Measurements from ENCODE around the gene ALKBH5.
A peak's percentile ranks its signal among the peaks of the same experiment; 100 is the strongest.

ALKBH5 gene

DNA sequence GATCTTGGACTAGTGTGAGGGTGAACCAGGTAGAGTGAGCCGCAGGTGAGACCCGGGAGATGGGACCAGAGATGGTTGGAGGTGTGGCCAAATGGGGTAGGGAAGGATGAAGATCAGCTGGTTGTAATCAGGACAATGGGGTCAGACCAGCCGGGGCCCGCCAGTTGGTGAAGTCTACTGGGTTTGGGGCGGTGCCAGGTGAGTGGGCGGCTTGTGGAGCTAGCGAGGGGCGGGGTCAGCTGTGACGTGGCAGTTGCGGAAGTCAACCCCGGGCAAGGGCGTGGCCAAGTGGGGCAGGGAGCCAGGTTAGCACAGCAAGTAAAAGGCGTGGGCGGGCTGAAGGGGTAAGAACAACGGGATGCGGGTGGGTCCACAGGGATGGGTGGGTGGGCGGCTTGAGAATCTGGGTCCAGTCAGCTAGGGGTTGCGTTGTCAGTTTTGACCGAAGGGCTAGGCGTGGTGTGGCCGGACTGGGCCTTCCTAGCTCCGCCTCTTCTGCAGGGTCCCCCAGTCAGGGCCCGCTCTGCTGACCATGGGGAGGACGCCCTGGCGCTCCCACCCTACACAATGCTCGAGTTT is 25.5 kb upstream of the ALKBH5 start:
- DNase-seq = peak; percentile 86

DNA sequence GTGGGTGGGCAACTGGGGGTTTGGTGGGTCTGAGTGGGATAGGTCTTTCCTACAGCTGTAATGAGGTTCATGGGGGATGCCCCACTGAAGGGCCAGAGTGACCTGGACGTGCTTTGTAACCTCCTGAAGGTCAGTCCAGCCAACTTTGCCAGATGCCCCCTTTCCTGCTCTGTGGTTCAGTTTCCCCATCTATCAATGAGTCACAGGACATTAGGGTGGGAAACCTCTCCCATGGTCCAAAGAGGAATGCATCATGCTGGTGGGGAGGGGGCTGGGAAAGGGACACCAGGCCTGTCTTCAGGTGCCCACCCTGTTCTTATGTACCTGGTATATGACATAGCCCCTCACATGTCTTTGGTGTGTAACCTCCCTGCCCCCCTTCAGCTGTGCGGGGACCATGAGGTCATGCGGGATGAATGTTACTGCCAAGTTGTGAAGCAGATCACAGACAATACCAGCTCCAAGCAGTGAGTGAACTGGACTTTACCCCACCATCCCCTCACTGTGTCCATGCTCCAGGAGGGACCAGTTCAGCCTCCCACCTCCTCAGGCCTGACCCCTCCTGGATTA is 24.0 kb upstream of the ALKBH5 start:
- peak; percentile 47 for DNase-seq

DNA sequence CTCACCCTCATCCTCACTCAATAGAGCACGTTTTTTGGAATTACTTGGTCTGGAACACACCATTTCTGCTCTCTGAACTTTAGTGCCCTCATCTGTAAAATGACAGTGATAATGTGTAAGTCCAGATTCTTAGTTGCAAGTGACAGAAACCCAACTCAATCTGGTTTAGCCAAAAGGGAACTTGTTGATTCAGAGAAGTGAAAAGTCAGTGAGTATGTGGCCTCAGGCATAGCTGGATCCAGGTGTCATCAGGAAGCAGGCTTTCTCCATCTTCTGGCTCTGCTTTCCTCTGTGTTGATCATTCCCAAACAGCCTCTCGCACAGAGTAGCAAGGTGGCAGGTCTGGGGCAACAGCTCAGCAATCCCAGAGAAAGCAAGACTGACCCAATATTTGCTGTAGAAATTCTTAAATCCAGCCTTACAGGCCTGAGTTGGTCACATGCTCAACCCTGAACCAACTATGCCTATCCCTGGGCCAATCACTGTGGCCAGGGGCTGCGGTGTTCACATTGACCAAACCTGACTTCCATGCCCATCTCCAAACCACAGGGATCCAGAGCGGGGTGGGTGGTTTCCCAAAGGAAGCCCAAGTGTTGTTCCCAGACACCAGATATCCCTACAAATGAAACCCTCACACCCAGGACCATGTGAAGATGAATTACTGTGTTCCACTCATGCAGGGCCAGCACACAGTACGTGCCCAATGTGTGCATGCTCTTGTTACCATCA is 23.3 kb upstream of the ALKBH5 start:
- no peak for DNase-seq

DNA sequence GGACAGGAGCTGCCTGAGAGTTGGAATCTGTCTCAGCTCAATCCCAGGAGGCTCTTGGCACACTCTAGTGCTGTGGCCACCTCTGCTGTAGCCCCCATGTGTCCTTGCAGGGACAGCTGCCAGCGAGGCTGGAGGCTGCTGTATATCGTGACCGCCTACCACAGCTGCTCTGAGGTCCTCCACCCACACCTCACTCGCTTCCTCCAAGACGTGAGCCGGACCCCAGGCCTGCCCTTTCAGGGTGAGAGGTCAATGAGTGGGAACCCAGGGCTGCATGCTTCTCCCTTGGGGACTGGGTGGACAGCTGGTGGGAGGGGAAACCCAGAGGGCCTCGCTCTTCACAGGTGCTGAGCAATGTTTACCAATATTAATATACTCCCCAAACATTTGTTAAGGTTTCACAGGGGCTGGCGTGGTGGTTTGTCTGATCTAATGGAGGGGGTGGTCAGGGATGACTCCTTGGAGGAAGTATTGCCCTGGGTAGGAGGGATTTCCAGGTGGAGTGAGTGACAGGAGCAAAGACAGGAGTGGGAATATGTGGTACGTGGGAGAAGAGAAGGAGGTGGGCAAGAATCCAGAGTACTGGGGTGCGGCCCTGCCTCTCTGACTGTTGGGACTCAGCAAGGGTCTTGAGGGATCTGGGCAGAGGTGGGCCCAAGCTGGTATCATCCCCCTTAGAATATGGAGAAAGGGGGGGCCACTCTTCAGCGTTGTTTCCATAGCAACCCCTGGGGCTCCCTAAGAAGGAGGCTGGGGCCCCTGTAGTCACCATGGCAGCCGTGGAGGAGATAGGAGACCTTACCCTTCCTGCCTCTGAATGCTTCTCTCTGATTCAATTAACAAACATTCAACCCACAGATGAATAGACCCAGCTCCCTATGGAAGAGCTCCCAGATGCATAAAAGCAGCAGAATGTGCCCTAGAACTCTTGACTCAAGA is 22.2 kb upstream of the ALKBH5 start:
- no peak for DNase-seq

DNA sequence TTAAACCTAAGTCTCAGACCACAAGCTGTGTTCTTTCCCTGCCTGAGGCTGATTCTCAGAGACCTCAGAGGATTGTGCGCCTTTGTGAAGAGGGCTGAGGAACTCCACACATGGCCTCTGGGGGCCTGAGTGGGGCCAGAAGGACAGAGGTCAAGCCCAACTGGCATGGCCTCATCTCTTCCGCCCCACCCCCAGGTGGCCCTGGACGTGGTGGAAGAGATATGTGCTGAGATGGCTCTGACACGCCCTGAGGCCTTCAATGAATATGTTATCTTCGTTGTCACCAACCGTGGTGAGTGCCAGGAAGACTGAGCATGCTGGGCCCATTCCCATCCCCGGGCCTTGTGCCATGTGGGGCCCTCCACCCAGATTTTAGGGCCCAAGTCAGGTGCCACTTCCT is 20.1 kb upstream of the ALKBH5 start:
- DNase-seq = no peak

DNA sequence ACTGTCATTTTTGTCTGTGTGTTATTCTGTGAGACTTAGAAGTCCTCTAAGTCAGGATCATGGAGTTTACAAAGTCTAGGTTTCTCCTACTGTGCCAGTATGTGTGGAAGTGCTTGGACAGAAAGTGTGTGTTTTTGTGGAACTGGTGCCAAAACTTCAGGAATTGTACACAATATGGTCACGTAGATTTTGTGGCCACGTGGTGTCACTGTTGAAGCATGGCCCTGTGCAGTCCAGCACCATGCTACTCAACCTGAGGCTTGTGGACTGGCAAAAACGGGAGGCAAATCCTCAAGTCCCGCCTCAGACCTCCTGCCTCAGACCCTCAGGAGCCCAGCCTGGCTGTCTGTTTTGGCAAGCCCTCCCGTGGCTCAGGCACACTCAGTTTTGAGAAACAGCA is 16.7 kb upstream of the ALKBH5 start:
- DNase-seq = no peak

GRCh38 chr17:18167421-18167820 is 16.2 kb upstream of the ALKBH5 start:
- no peak for DNase-seq

DNA sequence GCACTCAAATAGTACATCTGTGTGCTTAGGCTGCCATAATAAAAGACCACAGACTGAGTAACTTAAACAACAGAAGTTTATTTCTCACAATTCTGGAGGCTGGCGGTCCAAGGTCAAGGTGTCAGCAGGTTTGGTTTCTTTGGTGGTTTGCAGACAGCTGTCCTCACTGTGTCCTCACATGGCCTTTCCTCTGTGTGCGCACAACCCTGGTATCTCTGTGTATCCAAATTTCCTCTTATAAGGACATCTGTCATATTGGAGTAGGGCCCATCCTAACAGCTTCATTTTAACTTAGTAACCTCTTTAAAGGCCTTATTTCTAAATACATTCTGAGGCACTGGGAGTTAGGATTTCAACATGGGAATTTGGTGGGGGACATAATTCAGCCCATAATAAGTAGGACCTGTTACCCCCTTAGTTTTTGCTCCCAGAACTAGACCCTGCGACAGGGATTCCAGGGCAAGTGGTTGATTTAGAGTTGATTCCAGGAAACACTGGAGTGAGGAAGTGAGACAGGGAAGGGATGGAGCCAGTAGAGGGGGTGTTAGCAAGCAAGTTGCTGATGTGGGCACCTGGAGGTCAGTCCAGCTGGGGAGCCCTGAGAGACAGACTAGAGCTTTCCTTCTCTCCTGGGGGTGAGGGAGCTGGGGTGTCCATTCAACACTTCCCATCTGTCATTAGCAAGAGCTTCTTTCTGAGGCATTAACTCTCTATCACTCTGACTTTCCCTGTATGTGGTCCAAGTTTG is 10.9 kb upstream of the ALKBH5 start:
- DNase-seq = no peak

DNA sequence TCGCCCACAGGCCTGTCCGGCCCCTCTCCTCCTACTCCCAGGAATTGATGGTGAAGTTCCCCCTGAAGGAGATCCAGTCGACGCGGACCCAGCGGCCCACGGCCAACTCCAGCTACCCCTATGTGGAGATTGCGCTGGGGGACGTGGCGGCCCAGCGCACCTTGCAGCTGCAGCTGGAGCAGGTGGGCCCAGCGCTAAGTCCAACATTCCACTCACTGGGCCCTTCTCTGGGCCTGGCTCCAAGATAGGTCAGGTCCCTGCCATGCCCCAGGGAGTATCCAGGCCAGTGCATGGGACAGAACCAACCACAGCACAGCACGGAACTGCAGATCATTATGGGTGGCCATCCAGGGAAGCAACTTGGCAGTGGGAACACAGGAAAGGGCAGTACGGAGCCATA is 9.9 kb upstream of the ALKBH5 start:
- no peak for DNase-seq

DNA sequence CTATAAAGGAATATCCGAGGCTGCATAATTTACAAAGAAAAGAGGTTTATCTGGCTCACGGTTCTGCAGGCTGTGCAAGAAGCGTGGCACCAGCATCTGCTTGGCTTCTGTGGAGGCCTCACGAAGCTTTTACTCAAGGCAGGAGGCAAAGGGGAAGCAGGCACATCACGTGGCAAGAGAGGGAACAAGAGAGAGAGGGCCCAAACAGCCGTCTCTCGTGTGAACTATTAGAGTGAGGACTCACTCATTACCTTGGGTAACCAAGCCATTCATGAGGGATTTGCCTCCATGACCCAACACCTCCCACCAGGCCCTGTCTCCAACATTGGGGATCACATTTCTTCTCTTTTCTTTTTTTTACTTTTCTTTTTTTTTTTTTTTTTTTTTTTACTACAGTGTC is 7.5 kb upstream of the ALKBH5 start:
- no peak for DNase-seq

DNA sequence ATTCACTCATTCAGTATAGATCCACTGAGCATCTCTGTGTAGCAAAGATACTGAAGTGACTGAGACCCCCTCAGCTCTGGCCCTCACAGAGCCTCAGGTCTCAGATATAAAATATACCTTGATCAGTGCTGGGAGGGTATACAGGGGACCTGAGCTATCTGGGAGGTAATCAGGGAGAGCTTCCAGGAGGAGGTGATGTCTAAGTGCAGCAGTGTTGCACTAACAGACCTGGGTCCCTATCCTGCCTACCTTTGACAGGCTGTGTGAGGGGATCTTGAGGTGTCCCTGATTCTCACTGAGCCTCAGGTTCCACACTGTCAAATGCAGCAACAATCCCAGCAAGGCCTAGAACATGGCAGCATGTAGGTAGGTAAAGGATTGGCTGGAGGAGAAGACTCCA is 6.5 kb upstream of the ALKBH5 start:
- no peak for DNase-seq

DNA sequence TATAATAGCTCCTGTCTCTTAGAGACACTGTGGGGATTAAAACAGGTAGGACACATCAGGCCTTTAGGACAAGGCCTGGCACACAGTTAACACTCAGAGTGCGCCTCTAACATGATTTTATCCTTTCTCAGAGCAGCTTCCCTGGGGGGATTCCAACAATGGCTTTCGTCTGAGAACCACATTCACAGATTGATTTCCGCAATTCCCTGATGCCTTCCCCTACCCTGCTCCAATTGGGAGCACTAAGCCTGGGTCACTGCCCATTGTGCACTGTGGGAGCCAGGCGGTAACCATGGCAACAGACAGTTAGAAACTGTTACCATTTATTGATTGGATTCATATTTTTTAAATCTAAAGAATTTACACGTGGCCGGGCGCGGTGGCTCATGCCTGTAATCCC is 5.9 kb upstream of the ALKBH5 start:
- DNase-seq = no peak

DNA sequence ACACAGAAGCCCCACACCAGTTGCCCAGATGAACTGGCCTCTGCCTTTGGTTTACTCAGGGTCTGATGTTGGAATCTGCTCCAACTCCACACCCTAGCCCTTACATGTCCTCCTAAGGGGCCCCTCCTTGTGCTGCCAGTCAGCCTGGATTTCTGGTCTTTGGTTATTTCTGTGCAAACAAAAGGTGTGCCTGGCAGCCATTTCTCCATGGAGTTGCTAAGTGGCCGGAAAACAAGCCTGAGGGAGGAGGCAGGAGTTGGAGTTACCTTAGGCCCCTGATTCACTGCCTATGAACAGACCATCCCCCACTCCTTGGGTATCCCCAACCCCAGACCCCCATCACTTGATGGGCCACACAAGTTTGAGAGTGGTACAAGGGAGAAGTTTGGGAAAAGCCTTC is 4.4 kb upstream of the ALKBH5 start:
- no peak for DNase-seq

DNA sequence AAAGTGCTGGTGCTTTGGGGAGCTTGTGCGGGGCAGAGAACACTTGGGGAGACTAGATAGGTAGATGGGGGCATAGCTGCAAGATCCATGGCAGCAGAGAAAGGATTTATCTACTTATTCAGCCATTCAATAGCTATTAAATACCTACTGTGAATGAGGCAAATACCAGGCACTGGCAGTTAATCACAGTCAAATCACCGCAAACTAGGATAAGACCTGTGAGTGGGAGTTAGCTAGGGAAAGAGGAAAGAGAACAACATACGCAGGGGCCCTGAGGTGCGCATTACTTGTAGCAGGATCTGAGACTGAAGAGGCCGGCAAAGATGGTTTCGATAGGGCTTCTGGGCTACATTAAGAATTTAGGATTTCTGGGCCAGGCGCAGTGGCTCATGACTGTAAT is 3.8 kb upstream of the ALKBH5 start:
- DNase-seq = no peak

DNA sequence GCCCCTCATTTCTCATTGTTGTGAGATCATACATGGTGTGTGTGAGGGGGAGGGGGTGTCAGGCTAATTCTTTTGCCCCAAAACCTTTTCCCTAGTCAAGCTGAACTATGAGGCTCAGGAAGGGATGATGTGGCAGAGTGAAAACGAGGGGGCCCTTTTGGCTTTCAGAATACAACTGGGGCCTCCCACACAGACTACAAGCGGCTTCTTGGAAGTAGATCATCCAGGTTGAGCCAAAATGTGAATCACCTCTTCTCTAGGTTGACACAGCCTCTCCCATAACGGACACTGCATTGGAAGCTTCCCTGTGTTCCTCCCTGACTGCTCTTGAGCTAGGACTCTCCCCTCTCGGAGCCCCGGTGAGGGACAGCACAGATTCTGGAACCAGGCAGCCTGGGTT is 2.3 kb upstream of the ALKBH5 start:
- DNase-seq = no peak

GRCh38 chr17:18182110-18182977 is 1.3 kb upstream of the ALKBH5 start:
- DNase-seq = peak; percentile 20

DNA sequence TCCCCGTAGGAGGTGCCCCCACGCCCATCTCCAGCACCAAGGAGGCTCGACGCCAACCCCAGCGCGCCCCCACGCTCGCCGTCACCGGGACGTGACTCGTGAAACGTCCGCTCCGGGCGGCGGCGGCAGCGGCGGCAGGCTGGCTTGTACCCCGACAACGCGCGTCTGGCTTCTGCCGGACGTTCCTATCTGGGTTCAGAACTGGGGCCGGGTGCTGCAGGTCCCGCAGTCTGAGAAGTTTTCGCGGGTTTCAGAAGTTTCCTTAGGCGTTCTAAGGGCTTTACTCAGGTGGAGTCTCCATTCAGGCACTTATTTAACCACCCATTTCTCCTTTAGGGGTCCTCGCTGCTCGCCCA is 672 bp upstream of the ALKBH5 start:
- peak; percentile 88 for DNase-seq

GRCh38 chr17:18184143-18185031 is 759 bp downstream of the ALKBH5 start:
- DNase-seq = peak; percentile 51

DNA sequence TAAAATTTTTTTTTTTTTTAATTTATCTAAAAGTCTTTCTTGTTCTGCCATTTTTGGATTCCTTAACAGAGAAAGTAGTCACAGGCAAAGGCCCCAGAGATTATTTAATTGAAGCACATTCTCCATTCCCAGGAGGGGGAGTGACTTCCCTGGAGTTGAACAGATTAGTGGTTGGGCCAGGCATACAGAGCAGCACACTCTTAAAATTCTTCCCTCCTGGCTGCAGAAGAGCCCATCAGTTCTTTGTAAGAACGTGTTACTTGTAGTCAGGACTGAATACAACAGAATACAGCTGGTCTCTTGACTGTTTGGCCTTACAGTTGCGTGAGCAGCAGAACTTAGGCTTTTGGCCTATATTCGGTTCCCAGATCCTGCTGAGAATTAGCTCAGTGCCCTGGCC is 1.8 kb downstream of the ALKBH5 start:
- DNase-seq = peak; percentile 36

GRCh38 chr17:18185832-18186626 is 2.4 kb downstream of the ALKBH5 start:
- DNase-seq = peak; percentile 51
